Measurements from ENCODE around the gene GYG1.

Gene GYG1

DNA sequence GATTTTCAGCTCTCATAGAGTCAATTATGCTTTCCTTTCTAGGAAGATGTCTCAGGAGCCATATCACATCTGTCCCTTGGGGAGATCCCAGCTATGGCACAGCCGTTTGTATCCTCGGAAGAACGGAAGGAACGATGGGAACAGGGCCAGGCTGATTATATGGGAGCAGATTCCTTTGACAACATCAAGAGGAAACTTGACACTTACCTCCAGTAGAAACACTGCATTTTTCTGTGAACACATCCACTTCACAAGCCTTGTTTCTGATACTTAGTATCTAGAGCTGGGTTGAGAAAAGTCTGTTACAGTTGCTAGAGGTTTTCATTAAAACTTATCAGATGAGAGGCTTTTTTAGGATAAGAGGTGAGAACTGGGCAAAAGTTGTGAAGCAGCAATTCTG lies 35.4 kb downstream of the GYG1 start:
- H3K4me3 ChIP-seq (ENCODE audit: low read length): no peak overlapping the region
- peaks cover 9% of the 10 kb centered on the region for H3K36me3 ChIP-seq (ENCODE audit: control insufficient read depth, insufficient read depth, low read length)
- H3K27me3 ChIP-seq (ENCODE audit: control insufficient read depth, insufficient read depth, low read length): no peaks in the 10 kb centered on the region
- H3K27ac ChIP-seq (ENCODE audit: low read depth, low read length): no peak overlapping the region
- no peak overlapping the region for H3K9ac ChIP-seq (ENCODE audit: low read length)
- peaks cover 2% of the 10 kb centered on the region for H3K4me1 ChIP-seq (ENCODE audit: control insufficient read depth, insufficient read depth, low read length)

- no peak overlapping the region for H3K4me3 ChIP-seq (ENCODE audit: low read length)
- H3K27ac ChIP-seq (ENCODE audit: low read depth, low read length): no peak overlapping the region
- H3K36me3 ChIP-seq (ENCODE audit: control insufficient read depth, insufficient read depth, low read length): no peaks in the 10 kb centered on the region
- no peaks in the 10 kb centered on the region for H3K27me3 ChIP-seq (ENCODE audit: control insufficient read depth, insufficient read depth, low read length)
- peaks cover 2% of the 10 kb centered on the region for H3K4me1 ChIP-seq (ENCODE audit: control insufficient read depth, insufficient read depth, low read length)
- H3K9ac ChIP-seq (ENCODE audit: low read length): no peak overlapping the region
These were observed 39.8 kb downstream of the GYG1 start for GRCh38 chr3:149031096-149031495.

DNA sequence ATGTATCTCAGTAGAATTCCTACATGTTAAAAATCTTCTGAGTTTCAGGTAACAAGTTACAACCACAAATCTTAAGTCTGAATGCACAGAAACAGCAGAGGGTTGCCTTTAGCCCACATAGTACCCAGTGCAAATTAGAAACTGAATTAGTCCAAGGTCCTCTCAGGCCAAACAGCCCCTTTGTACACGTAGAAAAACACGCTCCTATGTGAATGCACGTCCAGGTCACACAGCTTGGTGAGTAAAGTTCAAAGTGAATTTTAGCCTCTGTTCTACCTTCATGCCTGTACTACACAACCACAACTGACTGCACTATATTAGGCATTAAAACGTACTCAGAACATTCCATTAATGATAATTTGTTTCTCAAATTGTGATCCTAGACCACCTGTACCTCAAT lies 46.3 kb downstream of the GYG1 start:
- peak overlapping the region; percentile 68 for H3K27ac ChIP-seq (ENCODE audit: low read depth, low read length)
- H3K27me3 ChIP-seq (ENCODE audit: control insufficient read depth, insufficient read depth, low read length): no peaks in the 10 kb centered on the region
- no peak overlapping the region for H3K4me3 ChIP-seq (ENCODE audit: low read length)
- no peak overlapping the region for H3K9ac ChIP-seq (ENCODE audit: low read length)
- no peaks in the 10 kb centered on the region for H3K36me3 ChIP-seq (ENCODE audit: control insufficient read depth, insufficient read depth, low read length)
- peaks cover 8% of the 10 kb centered on the region for H3K4me1 ChIP-seq (ENCODE audit: control insufficient read depth, insufficient read depth, low read length)

- Histone ChIP-seq H3K4me3 (ENCODE audit: low read length) (no peak overlapping the region), H3K27ac (ENCODE audit: low read depth, low read length) (peak overlapping the region; percentile 55), H3K27me3 (ENCODE audit: control insufficient read depth, insufficient read depth, low read length) (no peaks in the 10 kb centered on the region), H3K9ac (ENCODE audit: low read length) (no peak overlapping the region), H3K36me3 (ENCODE audit: control insufficient read depth, insufficient read depth, low read length) (no peaks in the 10 kb centered on the region), H3K4me1 (ENCODE audit: control insufficient read depth, insufficient read depth, low read length) (peaks cover 8% of the 10 kb centered on the region)
These were observed 47.0 kb downstream of the GYG1 start for GRCh38 chr3:149038322-149038721.

DNA sequence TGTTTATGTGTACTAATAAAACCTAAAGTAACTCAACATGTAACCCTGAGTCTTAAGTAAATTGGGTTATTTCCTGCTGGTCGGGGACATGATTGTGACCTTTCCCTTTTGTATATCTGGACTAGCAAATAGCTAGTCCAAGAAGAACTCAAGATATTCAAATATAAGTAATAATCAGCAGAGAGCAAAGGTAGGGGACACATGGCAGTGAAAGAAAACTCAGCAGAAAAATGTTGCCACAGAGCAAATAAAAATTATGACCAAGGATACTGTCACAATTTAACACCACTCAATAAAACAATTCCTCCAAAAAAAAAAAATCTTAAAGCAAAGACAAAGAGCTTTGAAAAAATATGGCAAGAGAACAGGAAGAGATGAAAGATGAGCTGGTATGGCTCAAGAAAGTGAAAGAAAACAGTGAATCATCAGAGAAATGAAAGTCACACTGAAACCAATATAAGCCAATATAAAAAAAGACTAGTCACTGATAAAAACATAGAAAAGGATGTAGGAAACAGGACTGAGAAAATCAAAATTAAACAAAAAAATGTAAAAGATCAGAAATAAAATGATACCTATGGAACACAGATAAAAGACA lies 51.5 kb downstream of the GYG1 start:
- Histone ChIP-seq H3K36me3 (ENCODE audit: control insufficient read depth, insufficient read depth, low read length) (no peaks in the 10 kb centered on the region), H3K4me1 (ENCODE audit: control insufficient read depth, insufficient read depth, low read length) (peaks cover 7% of the 10 kb centered on the region), H3K27ac (ENCODE audit: low read depth, low read length) (no peak overlapping the region), H3K4me3 (ENCODE audit: low read length) (no peak overlapping the region), H3K9ac (ENCODE audit: low read length) (no peak overlapping the region), H3K27me3 (ENCODE audit: control insufficient read depth, insufficient read depth, low read length) (no peaks in the 10 kb centered on the region)

DNA sequence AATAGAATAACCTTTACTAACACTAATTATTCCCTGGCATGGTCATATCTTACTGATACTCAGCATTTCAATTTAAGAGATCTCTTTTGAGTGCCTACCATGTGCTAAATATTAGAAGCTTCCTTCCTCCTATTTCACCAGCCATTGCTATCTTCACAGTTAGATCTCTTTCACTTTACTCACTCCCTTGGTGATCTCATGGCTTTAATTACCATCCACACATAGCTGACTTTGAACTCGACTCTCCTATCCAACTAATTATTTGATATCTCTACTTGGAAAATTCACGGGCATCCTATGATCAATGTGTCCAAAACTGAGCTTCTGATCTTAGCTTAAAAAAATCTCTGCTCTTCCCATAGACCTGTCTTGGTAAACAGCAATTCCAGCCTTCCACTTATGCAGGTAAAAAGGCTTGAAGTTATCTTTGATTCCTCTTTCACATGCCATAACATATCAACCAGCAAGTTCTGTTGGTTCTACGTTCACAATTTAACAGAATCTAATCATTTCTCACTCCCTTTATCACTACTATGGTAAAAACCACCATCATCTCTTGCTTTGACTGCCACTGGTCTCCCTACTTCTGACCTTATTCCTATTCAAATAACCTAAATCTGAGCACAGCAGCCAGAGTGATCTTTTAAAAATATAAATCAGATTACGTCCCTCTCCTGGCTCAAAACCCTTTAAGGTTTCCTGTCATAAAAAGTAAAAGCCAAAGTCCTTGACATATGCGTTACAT lies 53.2 kb downstream of the GYG1 start:
- Histone ChIP-seq H3K36me3 (ENCODE audit: control insufficient read depth, insufficient read depth, low read length) (no peaks in the 10 kb centered on the region), H3K4me3 (ENCODE audit: low read length) (no peak overlapping the region), H3K9ac (ENCODE audit: low read length) (no peak overlapping the region), H3K27me3 (ENCODE audit: control insufficient read depth, insufficient read depth, low read length) (no peaks in the 10 kb centered on the region), H3K4me1 (ENCODE audit: control insufficient read depth, insufficient read depth, low read length) (no peaks in the 10 kb centered on the region), H3K27ac (ENCODE audit: low read depth, low read length) (no peak overlapping the region)

DNA sequence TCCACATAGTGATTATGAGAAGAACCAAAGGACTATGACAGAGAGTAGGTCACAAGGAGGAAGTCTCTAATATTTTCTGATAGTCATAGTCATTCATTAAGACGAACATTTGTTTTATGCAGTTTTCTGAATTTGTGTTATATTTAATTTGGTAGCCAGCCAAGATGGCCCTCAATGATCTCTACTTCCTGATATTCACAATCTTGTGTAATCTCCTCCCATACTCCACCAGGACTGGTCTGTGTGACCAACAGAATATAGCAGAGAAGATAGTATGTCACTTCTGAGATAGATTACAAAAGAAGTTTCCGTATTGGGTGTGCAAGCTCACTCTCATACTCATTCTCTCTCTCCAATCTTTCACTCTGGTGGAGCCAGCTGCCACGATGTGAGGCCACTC lies 64.2 kb downstream of the GYG1 start:
- Histone ChIP-seq H3K4me3 (ENCODE audit: low read length) (no peak overlapping the region), H3K4me1 (ENCODE audit: control insufficient read depth, insufficient read depth, low read length) (no peaks in the 10 kb centered on the region), H3K9ac (ENCODE audit: low read length) (no peak overlapping the region), H3K36me3 (ENCODE audit: control insufficient read depth, insufficient read depth, low read length) (peaks cover 5% of the 10 kb centered on the region), H3K27ac (ENCODE audit: low read depth, low read length) (no peak overlapping the region), H3K27me3 (ENCODE audit: control insufficient read depth, insufficient read depth, low read length) (no peaks in the 10 kb centered on the region)

DNA sequence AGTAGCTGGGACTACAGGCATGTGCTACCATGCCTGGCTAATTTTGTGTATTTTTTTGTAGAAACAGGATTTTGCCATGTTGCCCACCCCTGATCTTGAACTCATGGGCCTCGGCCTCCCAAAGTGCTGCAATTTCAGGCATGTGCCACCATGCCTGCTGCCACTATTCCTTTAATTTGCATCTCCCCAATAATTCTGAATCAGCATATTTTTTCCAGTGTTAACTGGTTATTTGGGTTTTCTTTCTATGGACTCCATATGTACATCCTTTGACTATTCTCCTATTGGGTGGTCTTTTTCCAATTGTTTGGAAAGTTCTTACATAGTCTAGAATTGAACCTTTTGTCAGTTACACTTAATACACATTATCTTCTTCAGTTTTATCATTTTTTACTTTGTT lies 66.9 kb downstream of the GYG1 start:
- Histone ChIP-seq H3K27ac (ENCODE audit: low read depth, low read length) (no peak overlapping the region), H3K27me3 (ENCODE audit: control insufficient read depth, insufficient read depth, low read length) (no peaks in the 10 kb centered on the region), H3K9ac (ENCODE audit: low read length) (no peak overlapping the region), H3K4me3 (ENCODE audit: low read length) (no peak overlapping the region), H3K4me1 (ENCODE audit: control insufficient read depth, insufficient read depth, low read length) (no peaks in the 10 kb centered on the region), H3K36me3 (ENCODE audit: control insufficient read depth, insufficient read depth, low read length) (peaks cover 3% of the 10 kb centered on the region)

DNA sequence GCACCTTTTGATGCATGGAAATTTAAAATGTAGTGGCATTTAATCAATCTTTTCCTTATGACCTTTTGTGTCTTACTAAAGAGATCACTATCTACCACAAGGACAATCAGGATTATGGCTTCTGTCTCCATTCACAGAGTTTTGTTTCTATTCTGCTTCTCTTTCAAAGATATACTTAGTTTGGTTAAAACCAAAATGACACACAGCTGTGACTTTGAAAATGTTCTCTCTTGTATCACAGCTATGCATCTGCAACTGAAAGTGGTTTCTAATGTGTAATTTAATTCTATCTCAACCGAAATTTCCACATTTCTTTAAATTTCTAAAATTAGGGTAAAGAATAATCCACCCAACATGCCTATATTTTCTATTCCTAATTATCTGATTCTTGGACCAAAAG lies 67.3 kb downstream of the GYG1 start:
- Histone ChIP-seq H3K27ac (ENCODE audit: low read depth, low read length) (no peak overlapping the region), H3K9ac (ENCODE audit: low read length) (no peak overlapping the region), H3K4me1 (ENCODE audit: control insufficient read depth, insufficient read depth, low read length) (no peaks in the 10 kb centered on the region), H3K4me3 (ENCODE audit: low read length) (no peak overlapping the region), H3K27me3 (ENCODE audit: control insufficient read depth, insufficient read depth, low read length) (no peaks in the 10 kb centered on the region), H3K36me3 (ENCODE audit: control insufficient read depth, insufficient read depth, low read length) (no peaks in the 10 kb centered on the region)

GRCh38 chr3:149061776-149062175 lies 70.4 kb downstream of the GYG1 start:
- no peaks in the 10 kb centered on the region for H3K27me3 ChIP-seq (ENCODE audit: control insufficient read depth, insufficient read depth, low read length)
- H3K36me3 ChIP-seq (ENCODE audit: control insufficient read depth, insufficient read depth, low read length): no peaks in the 10 kb centered on the region
- no peak overlapping the region for H3K4me3 ChIP-seq (ENCODE audit: low read length)
- no peak overlapping the region for H3K27ac ChIP-seq (ENCODE audit: low read depth, low read length)
- no peak overlapping the region for H3K9ac ChIP-seq (ENCODE audit: low read length)
- no peaks in the 10 kb centered on the region for H3K4me1 ChIP-seq (ENCODE audit: control insufficient read depth, insufficient read depth, low read length)

DNA sequence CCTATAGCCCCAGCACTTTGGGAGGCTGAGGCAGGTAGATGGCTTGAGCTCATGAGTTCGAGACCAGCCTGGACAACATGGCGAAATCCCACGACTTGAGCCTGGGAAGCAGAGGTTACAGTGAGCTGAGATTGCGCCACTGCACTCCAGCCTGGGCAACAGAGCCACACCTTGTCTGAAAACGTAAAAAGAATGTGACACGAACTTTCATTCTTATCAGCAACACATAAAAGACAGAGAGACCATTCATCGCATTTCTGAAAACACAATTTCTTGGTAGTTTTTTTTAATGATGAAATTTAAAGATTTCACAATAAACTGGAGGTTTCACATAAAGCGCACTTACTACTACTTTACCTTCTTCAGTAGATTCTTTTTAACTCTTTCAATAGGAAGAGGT lies 76.5 kb downstream of the GYG1 start:
- Histone ChIP-seq H3K27ac (ENCODE audit: low read depth, low read length) (no peak overlapping the region), H3K36me3 (ENCODE audit: control insufficient read depth, insufficient read depth, low read length) (peaks cover 2% of the 10 kb centered on the region)

More for the DNA sequence above, 76.5 kb downstream of the GYG1 start:
- no peak overlapping the region for H3K4me3 ChIP-seq (ENCODE audit: low read length)
- no peaks in the 10 kb centered on the region for H3K27me3 ChIP-seq (ENCODE audit: control insufficient read depth, insufficient read depth, low read length)
- H3K4me1 ChIP-seq (ENCODE audit: control insufficient read depth, insufficient read depth, low read length): no peaks in the 10 kb centered on the region
- no peak overlapping the region for H3K9ac ChIP-seq (ENCODE audit: low read length)

Data from rectal smooth muscle tissue (tissue), 1 donor.